ENCODE results near the gene TMEM31. TPM values are rescaled to one million over a fixed set of nuclear protein-coding genes. Genes with fewer than 3 reads are reported as not detected.

Gene TMEM31
- total and polyA plus RNA-seq, 9 of the 15 experiments (the other 6 are each of a cell fraction or from before 2014, with no cell fraction given): 0.18 TPM; not detected in 8

GRCh38 chrX:103733017-103733416 lies 22.3 kb downstream of the TMEM31 start:
- H4K20me1 ChIP-seq (replicated peaks; ENCODE audit: control insufficient read depth, insufficient read depth, low read length): no peaks in the 10 kb centered on the region
- POLR2A ChIA-PET: no interaction called here
- H3K9ac ChIP-seq (ENCODE audit: insufficient read depth in 1 of 2, low read depth in 2 of 2, low read length in 2 of 2): no peak overlapping the region
- FAIRE-seq (no peak), ATAC-seq (no peak), DNase-seq (ENCODE audit: extremely low read depth in 1 of 4, low spot score in 3 of 4) (no peak)
- H3K36me3 ChIP-seq (ENCODE audit: control insufficient read depth, insufficient read depth, low read length): no peaks in the 10 kb centered on the region
- no peaks in the 10 kb centered on the region for H3K4me1 ChIP-seq (replicated peaks in 1 of 2; ENCODE audit: control insufficient read depth in 2 of 2, insufficient read depth in 2 of 2, low read length in 2 of 2)
- intact Hi-C loops (cut with micrococcal nuclease) (no loop called here), in situ Hi-C loops (cut with MboI) (no loop called here)
- peaks cover 0 to 23% of the 10 kb centered on the region in 2 experiments; a peak in 2 of 5 replicates for H3K27me3 ChIP-seq (ENCODE audit: control insufficient read depth in 2 of 2, insufficient read depth in 2 of 2, low read length in 2 of 2)
- H3K4me3 ChIP-seq: no peak overlapping the region
- no peak overlapping the region for H3K4me2 ChIP-seq (ENCODE audit: insufficient read depth, low read length)
- no peak overlapping the region for H2AFZ ChIP-seq (ENCODE audit: low read depth, low read length)
- 0% methylated on average over 1 of the region's 1 CpG for WGBS (ENCODE audit: insufficient coverage, low coverage, missing lambda C conversion rate)
- H3K9me1 ChIP-seq (ENCODE audit: control insufficient read depth, insufficient read depth, low read length): no peaks in the 10 kb centered on the region
- no peaks in the 10 kb centered on the region for H3K9me3 ChIP-seq (replicated peaks; ENCODE audit: control insufficient read depth, insufficient read depth, low read depth, low read length)
- TF ChIP-seq CC2D1A (IDR thresholded peaks at IDR 0.05): no peak
- TF ChIP-seq FOXK1 (CRISPR knock-in tag; IDR thresholded peaks at IDR 0.05; ENCODE audit: borderline replicate concordance): no peak
- TF ChIP-seq HMGN3 (IDR thresholded peaks at IDR 0.05; ENCODE audit: borderline replicate concordance, extremely low read depth, insufficient read length, low read depth, low read length): no peak
- TF ChIP-seq EZH2 (IDR thresholded peaks at IDR 0.05; ENCODE audit: borderline replicate concordance, low read depth, low read length): no peak
- CTCF ChIA-PET (ENCODE audit: low intra/inter-chr PET ratio): no interaction called here
- H3K79me2 ChIP-seq (ENCODE audit: control insufficient read depth, insufficient read depth, low read length): no peaks in the 10 kb centered on the region
- H3K27ac ChIP-seq (ENCODE audit: extremely low read depth, low read depth, low read length): no peak overlapping the region
- no TSS peak for BruUV-seq (replicated peaks)

GRCh38 chrX:103734125-103734760 lies 23.5 kb downstream of the TMEM31 start:
- no peak overlapping the region for H3K4me3 ChIP-seq
- peaks cover 0 to 10% of the 10 kb centered on the region in 2 experiments; a peak in 1 of 5 replicates for H3K27me3 ChIP-seq (ENCODE audit: control insufficient read depth in 2 of 2, insufficient read depth in 2 of 2, low read length in 2 of 2)
- no peaks in the 10 kb centered on the region for H3K9me3 ChIP-seq (replicated peaks; ENCODE audit: control insufficient read depth, insufficient read depth, low read depth, low read length)
- FAIRE-seq (no peak), ATAC-seq (no peak), DNase-seq (ENCODE audit: extremely low read depth in 1 of 4, low spot score in 3 of 4) (no peak)
- H3K79me2 ChIP-seq (ENCODE audit: control insufficient read depth, insufficient read depth, low read length): no peaks in the 10 kb centered on the region
- H4K20me1 ChIP-seq (replicated peaks; ENCODE audit: control insufficient read depth, insufficient read depth, low read length): no peaks in the 10 kb centered on the region
- H3K4me2 ChIP-seq (ENCODE audit: insufficient read depth, low read length): no peak overlapping the region
- in situ Hi-C loops (cut with MboI): no loop called here
- BruUV-seq (replicated peaks): no TSS peak
- H3K27ac ChIP-seq (ENCODE audit: extremely low read depth, low read depth, low read length): no peak overlapping the region
- no peak overlapping the region for H3K9ac ChIP-seq (ENCODE audit: insufficient read depth in 1 of 2, low read depth in 2 of 2, low read length in 2 of 2)
- H3K4me1 ChIP-seq (replicated peaks in 1 of 2; ENCODE audit: control insufficient read depth in 2 of 2, insufficient read depth in 2 of 2, low read length in 2 of 2): no peaks in the 10 kb centered on the region
- 0% methylated on average over 4 of the region's 4 CpGs for WGBS (ENCODE audit: insufficient coverage, low coverage, missing lambda C conversion rate)
- H2AFZ ChIP-seq (ENCODE audit: low read depth, low read length): no peak overlapping the region
- no peaks in the 10 kb centered on the region for H3K9me1 ChIP-seq (ENCODE audit: control insufficient read depth, insufficient read depth, low read length)
- POLR2A ChIA-PET: interaction anchor here (0.9 kb wide), 1 partner anchor 21 kb away, joined by 3 read pairs; no protein-coding TSS in a partner anchor
- H3K36me3 ChIP-seq (ENCODE audit: control insufficient read depth, insufficient read depth, low read length): no peaks in the 10 kb centered on the region
- CTCF ChIA-PET (ENCODE audit: low intra/inter-chr PET ratio): no interaction called here
- intact Hi-C loops (cut with micrococcal nuclease): no loop called here
- TF ChIP-seq DDX20 (tag; IDR thresholded peaks at IDR 0.05; ENCODE audit: low read depth): no peak
- no peak for TF ChIP-seq POLR3G (IDR thresholded peaks at IDR 0.05; ENCODE audit: extremely low read depth, insufficient read length, insufficient replicate concordance)
- no peak for TF ChIP-seq HDGF (IDR thresholded peaks at IDR 0.05)
- no peak for TF ChIP-seq PURB (CRISPR knock-in tag; IDR thresholded peaks at IDR 0.05; ENCODE audit: low read depth)
- no peak for TF ChIP-seq PRDM10 (IDR thresholded peaks at IDR 0.05; ENCODE audit: partially characterized antibody)
- no peak for TF ChIP-seq ZNF583 (CRISPR knock-in tag; IDR thresholded peaks at IDR 0.05)
- no peak for TF ChIP-seq FOXK2 (conservative IDR thresholded peaks at IDR 0.05 in 1 of 2, IDR thresholded peaks at IDR 0.05 in 1 of 2; ENCODE audit: low read depth in 2 of 2)
- TF ChIP-seq HNRNPL (IDR thresholded peaks at IDR 0.05; ENCODE audit: low read depth, low read length): no peak

All from K562 (cell line).